MCF 10A (cell line): ENCODE results near the gene KIF1B. TPM values are rescaled to one million over a fixed set of nuclear protein-coding genes. Genes with fewer than 3 reads are reported as not detected.
A peak's percentile ranks its signal among the peaks of the same experiment; 100 is the strongest.
"Not testable (repeated sequence)": the region's sequence is repeated elsewhere in the genome, so short reads cannot be mapped to it uniquely, and the experiment has no call there.

Experiments
- BruUV-seq: library from RNA; stranded (reverse); fragments of 400-500 nt; replicated peaks from 2 replicates; lab custom pipeline; 2021; lab: Mats Ljungman, UMichigan
- CTCF ChIA-PET: fragments of 300-600 bp; sonication (Branson Sonifier 250); formaldehyde crosslinking; extraction: SDS; loops from one replicate; lab custom pipeline; 2021; ENCODE audit warnings: antibody characterized with exemption, inconsistent platforms; lab: Yijun Ruan, JAX
- POLR2A ChIA-PET: fragments of 300-600, 350-650 bp; sonication (Branson Sonifier 250); formaldehyde crosslinking; extraction: SDS; loops from one replicate; lab custom pipeline; 2020; ENCODE audit warnings: antibody characterized with exemption, inconsistent platforms; lab: Yijun Ruan, JAX
- DNase-seq: peaks from one replicate; pipeline ENCODE4 v3.0.0-alpha.2; 2018; ENCODE audit not compliant: unreplicated experiment
- H3K27ac Mint-ChIP-seq: one replicate; pipeline ENCODE4 v1.8.0; 2022; ENCODE audit warnings: mild to moderate bottlenecking, low read depth, mixed read lengths; ENCODE audit not compliant: unreplicated experiment
- H3K27me3 Mint-ChIP-seq: one replicate; pipeline ENCODE4 v1.8.0; 2022; ENCODE audit warnings: mixed read lengths; ENCODE audit not compliant: insufficient read depth, unreplicated experiment
- H3K36me3 Mint-ChIP-seq: one replicate; pipeline ENCODE4 v1.8.0; 2022; ENCODE audit warnings: mild to moderate bottlenecking, moderate library complexity, mixed read lengths; ENCODE audit not compliant: insufficient read depth, unreplicated experiment
- H3K4me1 Mint-ChIP-seq: one replicate; pipeline ENCODE4 v1.8.0; 2022; ENCODE audit warnings: mixed read lengths; ENCODE audit not compliant: insufficient read depth, unreplicated experiment
- H3K4me3 Mint-ChIP-seq: one replicate; pipeline ENCODE4 v1.8.0; 2022; ENCODE audit warnings: mild to moderate bottlenecking, moderate library complexity, mixed read lengths; ENCODE audit not compliant: unreplicated experiment
- H3K9me3 Mint-ChIP-seq: one replicate; pipeline ENCODE4 v1.8.0; 2022; ENCODE audit warnings: mixed read lengths; ENCODE audit not compliant: unreplicated experiment
- intact Hi-C: fragments of 100-400 bp; cut with micrococcal nuclease; formaldehyde crosslinking; loops from 2 replicates; pipeline ENCODE4 v1.14.1; 2022
- total RNA-seq: library from RNA; stranded (reverse); gene quantifications from 2 replicates; pipeline ENCODE4 v1.2.3, GENCODE V29; 2022
- TF ChIP-seq, protein P1 (sequence below): fragments of 200-600 bp; IDR thresholded peaks from one replicate; pipeline ENCODE4 v1.8.0; 2022; ENCODE audit warnings: antibody characterized with exemption, mild to moderate bottlenecking; ENCODE audit not compliant: unreplicated experiment

KIF1B gene
- total RNA-seq, 1 experiment from 2014 or later: 35.9 TPM

DNA sequence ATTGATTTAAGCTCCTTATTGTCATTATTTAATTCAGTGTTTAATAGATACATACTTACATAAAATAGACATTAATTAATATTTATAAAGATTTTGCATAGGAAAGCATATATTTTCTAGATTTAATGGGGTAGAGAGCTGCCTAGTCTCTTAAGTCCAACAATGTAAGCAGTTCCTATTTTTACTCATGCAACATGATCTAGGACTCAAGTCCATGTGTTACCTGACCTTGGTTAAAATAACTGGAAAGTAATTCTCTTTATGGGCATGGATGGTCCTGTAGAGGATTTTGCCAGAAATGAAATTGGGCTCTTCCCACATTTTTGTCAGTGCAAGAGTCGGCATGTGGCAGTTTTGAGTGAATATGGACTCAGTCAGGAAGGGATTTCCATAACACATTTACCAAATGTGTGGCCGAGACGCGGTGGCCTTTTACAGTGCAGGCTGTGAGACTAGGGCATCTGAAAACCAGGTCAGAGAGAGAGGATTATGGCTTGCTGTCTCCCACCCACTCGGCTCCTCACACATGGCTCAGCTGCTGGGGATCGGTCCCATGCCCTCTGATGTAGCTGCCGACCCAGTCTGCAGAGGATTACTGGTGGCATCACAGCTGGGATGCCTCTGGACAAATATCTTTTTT, 6.2 kb upstream of the KIF1B start:
- H3K4me1 Mint-ChIP-seq: no peaks in the 10 kb centered on the region
- TF ChIP-seq, protein P1, sequence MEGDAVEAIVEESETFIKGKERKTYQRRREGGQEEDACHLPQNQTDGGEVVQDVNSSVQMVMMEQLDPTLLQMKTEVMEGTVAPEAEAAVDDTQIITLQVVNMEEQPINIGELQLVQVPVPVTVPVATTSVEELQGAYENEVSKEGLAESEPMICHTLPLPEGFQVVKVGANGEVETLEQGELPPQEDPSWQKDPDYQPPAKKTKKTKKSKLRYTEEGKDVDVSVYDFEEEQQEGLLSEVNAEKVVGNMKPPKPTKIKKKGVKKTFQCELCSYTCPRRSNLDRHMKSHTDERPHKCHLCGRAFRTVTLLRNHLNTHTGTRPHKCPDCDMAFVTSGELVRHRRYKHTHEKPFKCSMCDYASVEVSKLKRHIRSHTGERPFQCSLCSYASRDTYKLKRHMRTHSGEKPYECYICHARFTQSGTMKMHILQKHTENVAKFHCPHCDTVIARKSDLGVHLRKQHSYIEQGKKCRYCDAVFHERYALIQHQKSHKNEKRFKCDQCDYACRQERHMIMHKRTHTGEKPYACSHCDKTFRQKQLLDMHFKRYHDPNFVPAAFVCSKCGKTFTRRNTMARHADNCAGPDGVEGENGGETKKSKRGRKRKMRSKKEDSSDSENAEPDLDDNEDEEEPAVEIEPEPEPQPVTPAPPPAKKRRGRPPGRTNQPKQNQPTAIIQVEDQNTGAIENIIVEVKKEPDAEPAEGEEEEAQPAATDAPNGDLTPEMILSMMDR: no peak
- ChIA-PET CTCF (no interaction called here), POLR2A (interaction anchor here (0.7 to 0.8 kb wide), 2 partner anchors 11 to 425 kb away, joined by 3 read pairs; no protein-coding TSS in a partner anchor)
- no peak for DNase-seq
- no peaks in the 10 kb centered on the region for H3K9me3 Mint-ChIP-seq
- H3K27ac Mint-ChIP-seq: no peak overlapping the region
- no TSS peak for BruUV-seq
- H3K4me3 Mint-ChIP-seq: no peak overlapping the region
- H3K27me3 Mint-ChIP-seq: no peaks in the 10 kb centered on the region
- H3K36me3 Mint-ChIP-seq: no peaks in the 10 kb centered on the region
- intact Hi-C loops: no loop called here

DNA sequence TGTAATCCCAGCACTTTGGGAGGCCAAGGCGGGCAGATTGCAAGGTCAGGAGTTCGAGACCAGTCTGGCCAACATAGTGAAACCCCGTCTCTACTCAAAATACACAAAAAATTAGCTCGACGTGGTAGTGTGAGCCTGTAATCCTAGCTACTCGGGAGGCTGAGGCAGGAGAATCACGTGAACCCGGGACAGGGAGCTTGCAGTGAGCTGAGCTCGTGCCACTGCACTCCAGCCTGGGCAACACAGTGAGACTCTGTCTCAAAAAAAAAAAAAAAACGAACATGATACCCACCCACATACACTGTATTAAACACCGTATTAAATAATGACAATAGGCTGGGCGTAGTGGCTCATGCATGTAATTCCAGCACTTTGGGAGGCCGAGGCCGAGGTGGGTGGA, 5.2 kb upstream of the KIF1B start:
- BruUV-seq, H3K4me3 Mint-ChIP-seq, H3K27me3 Mint-ChIP-seq, intact Hi-C loops, H3K4me1 Mint-ChIP-seq, H3K36me3 Mint-ChIP-seq, POLR2A ChIA-PET, H3K27ac Mint-ChIP-seq, H3K9me3 Mint-ChIP-seq, DNase-seq: not testable (repeated sequence)
- CTCF ChIA-PET: interaction anchor here (0.7 kb wide), 1 partner anchor 104 kb away, joined by 4 read pairs; no protein-coding TSS in a partner anchor

DNA sequence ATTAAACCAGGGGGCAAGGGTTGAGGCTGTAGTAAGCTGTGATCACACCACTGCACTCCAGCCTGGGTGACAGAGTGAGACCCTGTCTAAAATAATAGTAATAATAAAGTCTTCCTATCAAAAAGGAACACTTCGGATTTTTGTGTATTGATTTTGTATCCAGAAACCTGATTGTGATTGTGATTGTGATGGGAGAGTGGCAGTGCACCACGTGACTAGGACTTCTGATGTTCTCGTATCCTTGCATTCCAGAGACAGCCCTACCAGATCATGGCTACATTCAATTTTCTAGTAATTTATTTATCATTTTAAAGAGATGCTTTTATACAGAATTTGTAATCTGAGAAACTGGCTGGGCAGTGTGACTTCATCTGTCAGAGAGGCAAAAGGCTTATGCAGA, 2.6 kb upstream of the KIF1B start:
- no TSS peak for BruUV-seq
- TF ChIP-seq, protein P1: no peak
- intact Hi-C loops: no loop called here
- CTCF ChIA-PET: interaction anchor here (0.7 kb wide), 1 partner anchor 132 kb away, joined by 3 read pairs; no protein-coding TSS in a partner anchor
- H3K27me3 Mint-ChIP-seq: no peaks in the 10 kb centered on the region
- no peak overlapping the region for H3K27ac Mint-ChIP-seq
- POLR2A ChIA-PET: no interaction called here
- DNase-seq: no peak
- peaks cover 11% of the 10 kb centered on the region for H3K4me1 Mint-ChIP-seq
- H3K9me3 Mint-ChIP-seq: no peaks in the 10 kb centered on the region
- no peaks in the 10 kb centered on the region for H3K36me3 Mint-ChIP-seq
- no peak overlapping the region for H3K4me3 Mint-ChIP-seq

GRCh38 chr1:10208537-10208936, 1.8 kb upstream of the KIF1B start:
- Mint-ChIP-seq H3K9me3 (no peaks in the 10 kb centered on the region), H3K4me1 (peaks cover 15% of the 10 kb centered on the region), H3K27me3 (no peaks in the 10 kb centered on the region), H3K36me3 (no peaks in the 10 kb centered on the region), H3K4me3 (peak overlapping the region; percentile 98), H3K27ac (no peak overlapping the region)
- BruUV-seq: no TSS peak
- ChIA-PET CTCF (interaction anchor here (0.6 to 1.6 kb wide), 5 partner anchors 9 to 226 kb away, joined by 3 to 7 read pairs (median 4); no protein-coding TSS in a partner anchor), POLR2A (interaction anchor here (0.5 to 2.4 kb wide), 5 partner anchors 13 to 85 kb away, joined by 3 to 34 read pairs (median 3); no protein-coding TSS in a partner anchor)
- no peak for DNase-seq
- TF ChIP-seq, protein P1: no peak
- intact Hi-C loops: no loop called here
